Measurements from ENCODE around the gene PPFIA2.

PPFIA2 gene

DNA sequence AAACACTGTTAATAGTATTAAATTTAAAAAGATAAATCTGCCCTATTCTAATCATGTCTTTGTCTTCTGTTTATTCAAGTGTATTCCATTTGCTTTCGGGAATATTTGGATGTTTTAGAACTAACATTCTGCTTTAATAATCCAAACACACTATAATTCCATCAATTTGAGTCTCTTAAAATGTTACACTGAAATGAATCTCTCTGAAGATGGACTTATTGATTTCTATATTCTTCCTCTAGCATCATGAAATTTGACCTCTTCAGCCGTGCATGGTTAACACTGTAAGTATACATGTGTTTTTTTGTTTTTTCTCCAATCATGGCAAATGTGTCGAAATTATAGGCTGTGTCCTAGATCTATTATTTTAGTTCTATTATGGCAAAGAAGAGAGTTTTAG, 342.1 kb downstream of the PPFIA2 start:
- no peak for DNase-seq

DNA sequence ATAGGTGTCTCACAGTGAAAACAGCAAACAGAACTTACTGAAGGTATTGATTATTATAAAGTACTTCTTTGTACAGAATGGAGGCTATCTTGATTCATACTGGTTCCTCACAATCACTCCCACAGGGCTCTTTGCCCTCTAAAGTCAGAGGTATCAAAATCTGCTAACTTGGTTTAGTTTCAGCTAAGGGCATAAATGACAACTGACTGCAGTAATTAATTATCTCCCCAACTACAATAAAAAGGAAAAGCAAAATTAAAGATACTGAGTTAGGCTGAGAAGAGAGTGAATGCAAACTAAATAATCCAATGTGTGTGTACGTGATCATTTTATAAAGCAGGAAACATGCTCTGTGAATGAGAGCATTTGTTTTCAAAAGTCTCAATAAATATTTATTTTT, 342.6 kb downstream of the PPFIA2 start:
- DNase-seq = no peak

DNA sequence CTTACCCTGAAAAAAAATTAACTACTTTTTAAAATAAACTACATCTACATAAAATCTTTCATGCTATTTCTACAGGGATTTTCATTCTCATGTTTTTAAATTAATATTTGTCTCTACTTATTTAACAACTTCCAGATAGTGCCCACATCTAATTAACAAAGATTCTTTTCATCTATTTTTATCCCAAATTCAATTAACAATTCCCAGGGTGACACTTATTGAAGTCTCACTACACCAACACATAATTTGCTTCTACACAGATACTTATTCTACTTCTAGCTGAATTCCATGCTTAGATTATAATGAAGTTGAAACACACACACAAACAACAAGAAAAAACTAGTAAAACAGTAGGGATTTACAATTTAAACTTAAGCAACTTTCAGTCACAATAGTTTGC, 344.7 kb downstream of the PPFIA2 start:
- DNase-seq = no peak

DNA sequence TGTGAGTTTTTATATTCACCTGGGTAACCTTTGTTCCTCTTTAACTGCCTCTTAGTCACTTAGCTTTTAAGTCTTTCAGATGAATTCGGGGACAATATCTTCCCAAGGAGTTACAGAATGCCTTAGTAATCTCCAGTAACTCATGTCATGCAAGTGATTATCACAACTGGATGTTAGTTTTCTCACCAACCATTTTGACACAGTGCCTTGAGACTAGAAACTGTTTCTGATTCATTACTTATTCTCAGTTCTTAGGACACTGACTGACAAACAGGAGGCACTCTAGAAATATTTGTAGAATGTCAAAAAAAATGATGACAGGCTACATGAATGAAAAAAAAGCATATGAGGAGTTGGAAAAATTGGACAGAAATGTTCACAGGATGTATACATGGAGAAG, 346.2 kb downstream of the PPFIA2 start:
- DNase-seq = no peak

DNA sequence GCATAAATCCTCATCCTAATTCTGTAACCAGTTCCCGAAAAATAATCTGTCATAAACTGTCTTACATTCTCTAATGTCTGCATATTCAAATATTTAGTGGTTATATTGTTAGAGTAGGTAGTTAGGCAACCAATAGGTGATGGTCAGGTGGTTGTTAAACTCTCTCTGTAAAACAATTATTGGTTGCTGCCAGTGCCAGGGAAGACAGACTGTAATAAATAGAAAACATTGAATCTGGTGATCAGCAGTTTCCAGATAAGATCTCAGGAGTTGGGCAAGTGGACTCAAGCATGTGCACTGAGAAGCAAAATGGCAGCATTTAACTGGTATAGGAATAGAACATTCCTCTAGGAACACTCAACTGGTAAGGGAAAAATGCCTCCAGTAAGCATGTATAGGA, 355.8 kb downstream of the PPFIA2 start:
- DNase-seq = no peak

DNA sequence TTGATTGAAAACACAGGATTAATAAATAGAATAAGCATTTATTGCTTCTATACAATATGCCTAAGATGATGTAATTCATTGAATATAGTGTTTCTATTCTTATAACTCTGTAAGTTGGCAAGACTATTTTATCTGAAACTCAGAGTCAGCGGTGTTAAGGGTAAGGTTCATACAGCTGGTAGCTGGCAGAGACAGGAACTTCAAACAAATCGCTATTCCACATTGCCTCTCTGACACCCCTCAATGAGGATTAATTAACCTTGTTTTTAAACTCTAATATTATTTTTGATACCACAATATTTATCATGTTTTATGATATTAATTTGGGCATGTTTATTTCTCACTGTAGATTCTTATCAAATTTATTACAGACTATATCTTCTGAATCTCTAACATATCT, 357.9 kb downstream of the PPFIA2 start:
- no peak for DNase-seq

DNA sequence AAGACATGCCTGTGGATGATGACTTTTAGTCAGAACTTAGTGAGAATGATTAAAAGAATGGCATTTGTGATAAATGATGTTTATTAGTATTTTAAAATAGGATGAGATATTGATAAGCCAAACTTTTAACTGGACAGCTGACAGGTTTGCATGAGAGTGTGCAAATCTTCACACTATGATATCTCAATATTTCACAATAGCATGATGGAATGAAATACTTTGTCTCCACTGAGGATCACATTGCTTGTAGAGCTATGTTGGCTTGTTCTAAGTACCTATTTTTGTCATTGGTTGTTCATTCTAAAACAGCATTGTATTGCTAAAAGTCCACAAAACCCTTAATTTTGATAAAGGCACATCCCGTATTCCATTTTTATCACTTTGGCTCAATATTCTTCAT, 359.1 kb downstream of the PPFIA2 start:
- no peak for DNase-seq

DNA sequence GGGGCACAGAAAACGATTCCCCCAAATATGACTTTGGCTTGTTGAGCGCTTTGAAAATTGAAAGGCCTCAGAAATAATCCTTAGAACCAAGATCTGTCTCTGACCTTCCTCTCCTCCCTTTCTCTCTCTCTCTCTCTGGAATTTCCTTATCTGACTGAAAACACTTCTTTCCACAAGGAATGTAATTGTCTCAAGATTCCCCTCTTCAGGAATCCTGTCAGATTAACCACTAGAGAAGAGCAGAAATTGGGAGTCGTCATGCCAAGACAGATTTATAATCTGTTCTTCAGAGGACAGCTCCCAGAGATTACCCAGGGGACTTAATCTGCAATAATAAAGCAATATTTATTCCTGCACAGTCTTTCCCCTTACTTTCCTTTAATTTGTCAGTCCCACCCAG, 363.7 kb downstream of the PPFIA2 start:
- no peak for DNase-seq

DNA sequence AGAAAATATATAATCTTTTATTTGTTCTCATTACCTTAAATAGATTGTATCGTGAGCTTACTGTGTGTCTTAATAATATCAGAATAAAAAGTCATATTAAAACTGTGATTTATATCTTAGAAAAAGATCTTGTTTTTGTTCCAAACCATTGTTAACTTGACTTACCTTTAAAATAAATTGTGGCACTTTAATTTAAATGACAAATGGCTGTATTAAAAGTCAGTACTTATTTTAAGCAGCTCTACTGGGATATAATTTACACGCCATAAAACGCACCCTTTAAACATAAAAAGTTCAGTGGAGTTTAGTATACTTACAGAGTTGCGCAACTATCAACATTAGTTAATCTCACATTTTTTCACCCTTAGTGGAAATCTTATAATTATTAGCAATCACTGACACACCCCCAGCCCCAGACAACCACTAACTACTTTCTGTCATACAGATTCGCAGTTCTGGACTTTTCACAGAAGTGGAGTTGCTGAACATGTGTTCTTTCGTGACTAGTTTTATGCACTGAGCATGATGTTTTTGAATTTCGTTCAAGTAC, 369.5 kb downstream of the PPFIA2 start:
- no peak for DNase-seq

DNA sequence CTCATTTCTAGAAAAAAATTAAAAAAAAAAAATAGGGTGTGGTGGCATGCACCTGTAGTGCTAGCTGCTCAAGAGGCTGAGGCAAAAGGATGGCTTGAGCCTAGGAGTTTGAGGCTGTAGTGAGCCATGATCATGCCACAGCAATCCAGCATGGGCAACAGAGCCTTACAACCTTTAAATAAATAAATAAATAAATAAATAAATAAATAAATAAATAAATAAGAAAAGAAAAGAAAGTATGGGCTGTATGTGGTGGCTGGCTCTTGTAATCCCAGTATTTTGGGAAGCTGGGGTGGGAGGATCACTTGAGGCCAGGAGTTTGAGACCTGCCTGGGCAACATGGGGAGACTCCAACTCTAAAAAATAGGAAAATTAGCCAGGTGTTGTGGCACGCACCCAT, 373.0 kb downstream of the PPFIA2 start:
- DNase-seq = no peak

DNA sequence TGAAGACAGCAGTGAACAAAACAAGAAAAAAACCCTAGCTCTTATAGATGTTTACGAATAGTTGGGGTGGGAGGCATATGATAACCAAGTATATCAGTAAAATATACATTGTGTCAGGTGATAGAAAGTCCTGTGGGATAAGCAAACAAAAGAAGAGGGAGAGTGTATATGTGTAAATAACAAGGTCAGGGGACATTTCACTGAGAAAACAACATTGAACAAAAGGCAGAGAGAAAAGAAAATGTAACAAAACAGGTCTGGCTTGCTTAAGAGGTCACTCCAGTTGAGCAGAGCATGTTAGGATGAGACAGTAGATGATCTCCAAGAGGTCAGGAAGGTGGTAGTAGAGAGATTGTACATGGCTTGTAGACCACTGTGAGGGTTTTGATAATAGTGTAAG, 377.2 kb downstream of the PPFIA2 start:
- DNase-seq = no peak

DNA sequence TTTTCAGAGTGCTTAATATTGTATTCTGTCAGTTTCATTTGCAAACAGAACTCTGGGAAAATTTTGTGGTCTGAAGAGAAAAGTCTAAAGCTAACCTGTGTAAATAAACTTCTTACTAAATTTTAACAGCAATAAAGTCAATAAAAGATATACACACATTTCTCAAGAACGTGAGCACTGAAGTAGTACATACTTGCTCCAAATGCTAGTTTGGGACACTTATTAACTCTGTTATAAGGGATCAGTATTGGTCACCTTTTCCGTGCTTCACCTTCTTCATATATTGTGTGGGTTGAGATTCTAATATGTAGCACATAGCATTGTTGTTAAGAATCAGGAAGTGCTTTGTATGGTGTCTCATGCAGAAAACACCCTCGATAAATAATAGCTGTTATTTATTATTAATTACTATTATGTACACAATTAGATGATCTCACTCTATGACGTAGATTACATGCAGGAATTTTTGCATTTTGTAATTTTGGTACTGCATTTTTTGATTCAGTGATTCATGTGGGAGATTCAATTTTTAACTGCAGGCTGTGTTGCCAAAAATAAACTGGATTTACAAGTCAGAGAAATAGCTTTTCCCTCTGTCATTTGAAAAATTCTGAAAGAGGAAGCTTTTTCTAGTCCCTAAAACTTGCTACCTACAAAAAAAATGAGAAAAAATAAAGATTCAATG, 380.4 kb downstream of the PPFIA2 start:
- DNase-seq = no peak

DNA sequence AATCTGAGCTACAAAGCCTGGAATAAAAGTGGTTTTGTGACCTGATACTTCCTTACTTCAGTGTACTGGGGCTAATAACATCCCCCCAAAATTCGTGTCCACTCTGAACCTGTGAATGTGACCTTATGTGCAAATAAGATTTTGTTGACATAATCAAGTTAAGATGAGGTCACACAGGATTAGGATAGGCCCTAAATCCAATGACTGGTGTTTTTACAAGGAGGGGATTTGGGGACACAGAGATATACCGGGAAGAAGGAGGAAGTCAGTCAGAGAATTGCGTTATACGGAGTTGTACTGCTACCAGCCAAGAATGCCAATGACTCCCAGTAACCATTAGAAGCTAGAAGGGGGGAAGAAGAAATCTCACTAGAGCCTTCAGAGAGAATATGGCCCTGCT, 381.4 kb downstream of the PPFIA2 start:
- DNase-seq = no peak

DNA sequence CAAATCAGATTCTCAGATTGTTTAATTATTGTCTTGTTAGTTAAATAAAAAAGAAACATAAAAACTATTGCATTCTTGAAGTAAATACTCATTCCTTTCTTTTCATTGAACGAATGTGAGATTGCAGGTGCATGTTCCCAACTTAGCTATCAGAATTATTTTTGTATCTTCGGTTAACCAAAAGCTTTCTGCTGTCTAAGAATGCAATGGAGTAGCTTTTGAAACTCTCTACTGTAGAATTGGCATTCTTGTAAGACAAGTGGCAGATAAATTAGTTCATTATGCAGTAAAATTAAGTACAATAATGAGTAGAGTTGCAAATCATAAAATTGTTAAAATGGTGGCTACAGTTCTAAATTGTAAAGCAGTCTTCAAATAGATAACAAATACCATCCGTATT, 383.2 kb downstream of the PPFIA2 start:
- no peak for DNase-seq

DNA sequence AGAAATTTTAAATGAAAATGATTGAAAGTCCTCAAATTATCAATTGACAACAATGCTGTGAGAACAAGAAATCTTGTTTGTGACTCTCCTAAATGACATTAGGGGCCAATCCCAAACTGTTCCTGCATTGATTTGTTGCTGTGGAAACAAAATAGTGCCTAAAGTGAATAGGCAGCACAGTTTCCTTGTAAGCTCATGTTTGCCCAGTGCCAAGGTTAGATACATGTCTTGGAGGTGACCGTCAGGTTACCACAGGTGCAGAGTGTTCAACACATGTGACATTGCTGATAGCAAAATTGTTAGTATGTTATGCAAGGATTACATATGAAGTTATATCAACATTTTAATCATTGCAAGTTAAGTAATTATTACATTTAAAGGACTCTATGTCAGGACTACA, 388.7 kb downstream of the PPFIA2 start:
- no peak for DNase-seq

DNA sequence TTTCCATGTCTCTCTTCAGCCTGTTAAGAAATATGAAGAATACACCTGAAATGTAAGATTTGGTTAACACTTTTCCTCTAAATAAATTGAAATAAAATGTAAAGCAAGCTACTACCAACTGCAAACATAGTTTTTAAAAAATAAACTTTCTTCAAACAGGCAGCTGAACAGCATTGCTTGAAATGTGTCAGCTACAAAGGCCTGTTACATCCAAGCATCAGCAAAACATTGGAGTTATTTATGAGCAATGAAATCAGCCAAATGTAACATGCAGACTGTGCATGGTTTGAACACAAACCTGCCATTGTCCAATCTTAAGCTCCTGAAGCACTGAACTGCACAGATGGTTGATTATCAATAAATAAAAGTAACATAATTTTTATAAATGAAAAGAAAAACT, 390.0 kb downstream of the PPFIA2 start:
- no peak for DNase-seq

DNA sequence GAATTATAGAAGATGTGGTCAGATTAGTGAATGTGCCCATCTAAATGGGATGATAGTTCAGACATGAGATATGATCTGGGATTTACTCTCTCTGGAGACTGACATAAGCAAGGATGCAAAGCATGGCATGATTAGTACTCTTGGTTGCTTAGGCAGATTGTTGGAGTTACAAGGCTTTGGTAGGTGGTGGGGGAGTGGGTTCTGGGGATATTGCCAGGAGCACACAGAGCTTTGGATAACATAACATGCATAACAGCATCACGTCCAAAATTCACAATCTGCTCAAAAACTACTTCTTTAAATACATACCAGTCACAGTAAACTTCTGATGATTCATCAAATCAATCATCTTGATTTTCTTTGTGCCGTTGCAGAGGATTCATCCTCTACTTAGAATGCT, 393.9 kb downstream of the PPFIA2 start:
- DNase-seq = no peak

DNA sequence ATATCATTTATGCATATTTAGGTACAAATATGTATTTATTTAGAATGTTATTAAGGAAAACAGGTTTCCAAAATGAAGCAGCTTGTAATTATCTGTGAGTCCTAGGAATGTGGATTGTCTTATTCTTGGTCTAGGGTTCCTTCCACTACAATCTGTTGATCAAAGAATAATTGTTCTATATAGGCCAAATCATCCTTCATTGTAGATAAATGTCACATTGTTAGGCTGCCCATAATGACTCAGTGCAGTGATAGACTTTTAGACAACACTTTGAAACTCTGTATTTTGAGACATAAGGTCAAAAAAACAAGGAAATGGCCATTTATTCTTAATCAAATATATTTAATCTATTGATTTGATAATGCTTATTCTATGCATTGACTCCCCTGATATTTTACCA, 398.2 kb downstream of the PPFIA2 start:
- no peak for DNase-seq

DNA sequence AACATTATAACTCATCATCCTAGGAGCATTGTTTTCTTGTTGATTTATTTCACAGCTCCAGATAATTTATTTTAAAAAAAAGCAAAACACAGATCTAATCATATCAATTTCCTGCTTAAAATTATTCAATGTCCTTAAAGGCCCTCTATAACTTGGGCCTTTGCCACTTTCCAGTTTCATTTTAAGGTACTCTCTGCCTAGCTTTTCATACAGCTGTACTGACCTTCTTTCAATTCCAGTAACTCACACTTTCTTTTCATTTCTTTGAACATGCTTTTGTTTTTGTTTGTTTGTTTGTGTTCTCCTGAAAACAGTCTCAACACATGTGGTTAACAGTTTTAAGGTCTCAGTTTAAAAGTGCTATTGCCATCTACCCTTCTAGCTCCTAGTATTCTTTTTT, 399.4 kb downstream of the PPFIA2 start:
- DNase-seq = no peak

DNA sequence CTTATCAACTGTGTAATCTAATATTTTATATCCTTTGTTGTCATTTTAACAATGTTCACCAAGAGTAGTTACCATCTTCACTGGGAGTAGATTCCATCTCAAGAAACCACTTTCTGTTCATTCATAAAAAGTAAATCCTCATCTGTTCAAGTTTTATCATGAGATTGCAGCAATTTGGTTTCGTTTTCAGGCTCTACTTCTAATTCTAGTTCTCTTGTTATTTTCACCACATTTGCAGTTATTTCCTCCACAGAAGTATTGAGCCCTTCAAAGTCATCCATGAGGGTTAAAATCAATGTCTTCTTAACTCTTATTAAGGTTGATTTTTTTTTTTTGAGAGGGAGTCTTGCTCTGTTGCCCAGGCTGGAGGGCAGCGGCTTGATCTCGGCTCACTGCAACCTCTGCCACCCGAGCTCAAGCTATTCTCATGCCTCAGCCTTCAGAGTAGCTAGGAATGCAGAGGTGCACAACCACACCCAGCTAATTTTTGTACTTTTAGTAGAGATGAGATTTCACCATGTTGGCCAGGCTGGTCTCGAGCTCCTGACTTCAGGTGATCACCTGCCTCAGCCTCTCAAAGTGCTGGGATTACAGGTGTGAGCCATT, 404.7 kb downstream of the PPFIA2 start:
- DNase-seq = no peak

DNA sequence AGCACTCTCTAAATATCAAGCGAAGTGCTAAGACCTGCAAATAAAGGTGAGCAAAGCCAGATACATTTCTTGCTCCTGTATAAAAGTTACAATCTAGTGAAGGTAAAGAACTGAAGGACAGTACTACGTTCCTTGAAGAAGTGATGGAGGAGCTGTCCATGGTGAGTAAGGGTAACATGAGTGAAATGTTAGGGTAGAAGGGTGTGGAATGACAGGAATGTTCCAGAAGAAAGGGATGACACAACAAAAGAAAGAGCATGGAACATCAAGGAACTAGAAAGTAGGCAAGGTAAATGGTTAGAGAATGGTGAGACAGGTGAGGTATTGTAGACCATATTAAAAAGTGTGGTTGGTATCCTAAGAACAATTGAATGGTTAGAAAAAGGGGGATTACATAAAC, 408.8 kb downstream of the PPFIA2 start:
- no peak for DNase-seq

DNA sequence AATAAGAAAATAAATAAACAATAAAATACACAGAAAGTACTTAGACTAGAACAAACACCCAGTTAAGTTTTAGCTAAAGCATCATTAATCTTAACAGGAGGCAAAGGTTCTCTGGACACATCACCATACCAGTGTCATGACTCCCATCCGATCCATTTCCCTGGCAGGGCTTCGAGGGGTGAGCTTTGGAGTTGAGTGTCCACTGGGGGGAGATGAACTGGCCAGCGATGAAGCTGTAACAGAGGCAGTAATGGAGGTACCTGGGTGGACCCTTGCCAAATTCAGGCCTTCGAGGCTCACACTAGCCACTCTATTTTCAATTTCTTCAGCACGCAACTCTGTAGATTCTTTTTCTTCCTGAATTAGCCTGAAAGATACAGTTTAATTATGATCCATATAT, 411.7 kb downstream of the PPFIA2 start:
- no peak for DNase-seq

DNA sequence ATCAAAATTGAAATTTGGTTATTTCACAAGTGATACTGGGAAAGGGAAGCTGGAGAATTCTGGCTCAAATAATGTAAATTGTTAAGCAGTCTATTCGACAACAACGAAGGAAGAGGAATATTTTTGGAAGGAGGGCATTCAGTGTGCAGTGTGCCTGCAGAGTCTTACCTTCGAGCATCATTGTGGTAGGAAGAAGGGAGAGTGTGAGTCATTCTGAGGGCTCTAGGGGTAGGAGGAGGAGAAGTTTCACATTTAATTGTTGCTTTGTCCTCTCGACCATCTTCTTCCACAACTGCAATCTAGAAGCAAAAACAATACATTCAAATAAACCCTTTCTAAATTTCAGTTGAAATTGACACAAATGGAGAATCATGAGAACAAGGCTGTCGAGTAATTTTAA, 418.2 kb downstream of the PPFIA2 start:
- DNase-seq = no peak

DNA sequence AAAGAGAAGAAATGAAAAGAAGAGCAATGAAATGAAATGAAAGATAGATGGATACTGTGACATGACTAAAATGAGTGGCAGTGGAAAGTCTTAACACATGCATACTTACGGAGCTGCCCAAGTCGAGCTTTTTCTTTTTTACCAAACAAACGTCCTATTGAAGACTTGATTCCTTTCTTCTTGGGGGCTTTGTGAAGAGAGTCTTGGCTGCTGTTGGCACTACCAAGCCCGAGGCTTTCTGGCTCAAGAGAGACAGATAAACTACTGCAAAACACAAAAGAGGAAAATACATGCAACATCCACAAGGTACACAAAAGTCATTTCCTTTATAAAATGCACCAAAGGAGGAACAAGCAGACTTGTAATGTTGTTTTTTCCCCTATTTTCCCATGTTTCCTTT, 420.1 kb downstream of the PPFIA2 start:
- DNase-seq = no peak

DNA sequence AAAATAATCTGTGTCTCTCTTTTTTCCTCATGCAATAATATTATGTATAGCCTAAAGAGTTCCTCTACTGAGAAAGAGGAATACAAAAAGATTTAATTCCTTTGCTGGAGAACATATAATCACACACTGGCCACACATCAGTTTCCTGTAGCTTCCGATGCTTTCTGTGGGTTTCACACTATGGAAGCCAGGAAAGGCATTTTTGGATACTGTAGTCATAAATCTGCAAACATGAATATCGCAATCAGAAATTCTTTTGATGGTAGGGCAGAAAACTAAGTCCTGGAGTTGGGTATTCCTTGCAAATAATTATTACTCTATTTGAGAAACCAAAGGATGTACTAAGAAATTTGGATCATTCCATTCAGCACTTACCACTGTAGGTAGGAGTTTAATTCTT, 421.3 kb downstream of the PPFIA2 start:
- DNase-seq = no peak

Data from SW 1271 (cell line).